Coronary artery (tissue), 2 donors: Measurements from ENCODE around the gene CAST.

Experiments used
- DNase-seq: peaks from one replicate; pipeline ENCODE4 v3.0.0-alpha.2; 2017; ENCODE audit warnings: low spot score
- H3K27ac ChIP-seq, 2 donors: fragments of 200-600 bp; sonication (generic); one replicate each; pipeline ENCODE4 v1.5.1; 2016 to 2019
- H3K4me3 ChIP-seq: fragments of 200-600 bp; sonication (generic); 2 replicates; pipeline ENCODE4 v1.5.1; 2016; ENCODE audit warnings: mild to moderate bottlenecking, moderate library complexity
- TF ChIP-seq, protein P1 (sequence below): fragments of 200-600 bp; sonication (generic); IDR thresholded peaks from one replicate; pipeline ENCODE4 v1.5.1; 2019; ENCODE audit warnings: antibody characterized with exemption

CAST gene

DNA sequence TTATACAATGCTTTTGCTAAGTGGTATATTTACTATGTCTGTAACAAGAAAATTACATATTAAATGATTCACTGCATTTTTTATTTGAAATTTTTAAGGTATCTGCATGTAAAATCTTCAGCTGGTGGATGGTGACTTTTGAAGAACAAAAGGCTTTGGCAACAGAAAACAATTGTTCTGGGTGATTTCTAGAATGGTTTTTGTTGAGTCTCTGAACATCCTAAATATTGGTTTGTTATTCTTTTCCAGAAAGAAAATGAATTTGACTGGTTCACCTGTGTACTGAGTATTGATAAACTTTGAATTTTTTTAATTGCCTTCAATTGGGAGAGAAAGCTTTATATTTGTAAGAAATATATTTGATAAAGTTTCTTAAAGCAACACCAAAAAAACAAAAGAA is 110.4 kb downstream of the CAST start:
- DNase-seq = no peak
- Histone ChIP-seq H3K4me3 (no peak overlapping the region), H3K27ac (no peak overlapping the region)
- TF ChIP-seq, protein P1, sequence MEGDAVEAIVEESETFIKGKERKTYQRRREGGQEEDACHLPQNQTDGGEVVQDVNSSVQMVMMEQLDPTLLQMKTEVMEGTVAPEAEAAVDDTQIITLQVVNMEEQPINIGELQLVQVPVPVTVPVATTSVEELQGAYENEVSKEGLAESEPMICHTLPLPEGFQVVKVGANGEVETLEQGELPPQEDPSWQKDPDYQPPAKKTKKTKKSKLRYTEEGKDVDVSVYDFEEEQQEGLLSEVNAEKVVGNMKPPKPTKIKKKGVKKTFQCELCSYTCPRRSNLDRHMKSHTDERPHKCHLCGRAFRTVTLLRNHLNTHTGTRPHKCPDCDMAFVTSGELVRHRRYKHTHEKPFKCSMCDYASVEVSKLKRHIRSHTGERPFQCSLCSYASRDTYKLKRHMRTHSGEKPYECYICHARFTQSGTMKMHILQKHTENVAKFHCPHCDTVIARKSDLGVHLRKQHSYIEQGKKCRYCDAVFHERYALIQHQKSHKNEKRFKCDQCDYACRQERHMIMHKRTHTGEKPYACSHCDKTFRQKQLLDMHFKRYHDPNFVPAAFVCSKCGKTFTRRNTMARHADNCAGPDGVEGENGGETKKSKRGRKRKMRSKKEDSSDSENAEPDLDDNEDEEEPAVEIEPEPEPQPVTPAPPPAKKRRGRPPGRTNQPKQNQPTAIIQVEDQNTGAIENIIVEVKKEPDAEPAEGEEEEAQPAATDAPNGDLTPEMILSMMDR = no peak

DNA sequence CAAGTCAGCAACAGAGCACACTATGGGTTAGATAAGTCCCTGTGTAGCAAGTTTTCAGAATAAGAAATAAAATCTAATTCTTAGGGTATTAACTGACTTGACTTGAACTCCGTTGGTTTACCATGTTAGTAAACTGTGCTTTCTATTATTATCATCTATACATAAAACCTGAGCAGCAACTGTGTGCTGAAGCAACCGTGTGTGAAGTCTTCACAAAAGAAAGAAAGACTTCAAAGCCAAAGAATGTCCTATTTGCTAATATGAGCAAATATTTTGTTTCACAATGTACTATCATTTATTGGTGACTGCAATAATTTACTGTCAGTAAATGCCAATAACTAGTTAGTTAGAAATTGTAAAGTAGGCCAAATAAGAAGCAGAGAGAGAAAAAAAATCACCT is 112.9 kb downstream of the CAST start:
- TF ChIP-seq, protein P1 = no peak
- DNase-seq = no peak
- no peak overlapping the region for H3K27ac ChIP-seq
- no peak overlapping the region for H3K4me3 ChIP-seq

- no peak overlapping the region for H3K27ac ChIP-seq
- H3K4me3 ChIP-seq = no peak overlapping the region
- TF ChIP-seq, protein P1 = no peak
- DNase-seq = no peak
Observed at GRCh38 chr5:96775689-96776088, 113.5 kb downstream of the CAST start.

DNA sequence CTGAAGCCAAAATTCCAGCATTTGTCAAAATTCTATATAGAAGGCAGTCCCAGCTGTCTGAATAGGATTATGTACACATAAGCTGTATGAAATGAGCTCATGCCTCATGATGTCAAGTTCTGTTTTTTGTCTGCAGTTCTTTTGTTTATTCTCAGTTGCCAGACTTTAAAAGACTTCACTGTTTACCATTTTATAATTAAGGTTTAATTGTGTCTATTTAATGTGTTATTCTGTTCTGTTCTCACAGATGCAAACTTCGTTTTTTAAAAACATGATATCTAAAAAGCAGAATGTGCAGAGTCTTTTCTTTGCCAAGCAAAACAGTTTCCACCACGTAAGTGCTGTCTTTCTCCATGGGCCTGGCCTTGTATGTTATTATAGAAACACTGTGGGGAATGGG is 114.4 kb downstream of the CAST start:
- no peak for DNase-seq
- H3K4me3 ChIP-seq = no peak overlapping the region
- TF ChIP-seq, protein P1 = no peak
- H3K27ac ChIP-seq = no peak overlapping the region

DNA sequence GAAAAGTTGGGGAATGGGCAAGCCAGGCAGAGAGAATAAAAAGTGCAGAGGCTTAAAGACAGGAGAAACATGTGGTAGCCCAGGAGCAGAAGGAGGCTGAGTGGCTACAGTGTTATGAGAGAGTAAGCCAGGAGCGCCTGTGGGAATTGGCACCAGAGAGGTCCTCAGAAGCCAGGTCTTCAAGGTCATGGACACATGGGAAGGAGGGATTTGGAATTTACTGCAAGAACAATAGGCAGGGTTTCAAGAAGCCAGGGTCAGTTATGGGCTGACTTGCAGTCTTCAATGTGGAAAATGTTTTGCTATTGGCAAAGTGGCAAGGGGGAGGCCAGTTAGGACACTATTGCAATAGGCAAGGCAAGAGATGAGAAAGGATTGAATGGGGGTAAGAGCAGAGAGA is 116.2 kb downstream of the CAST start:
- TF ChIP-seq, protein P1 = no peak
- Histone ChIP-seq H3K27ac (no peak overlapping the region), H3K4me3 (no peak overlapping the region)
- DNase-seq = no peak

- no peak for DNase-seq
- H3K4me3 ChIP-seq = no peak overlapping the region
- TF ChIP-seq, protein P1 = no peak
- peak overlapping the region in 1 of 2 donors; percentile 68 for H3K27ac ChIP-seq
Observed at GRCh38 chr5:96780626-96781025, 118.5 kb downstream of the CAST start.

DNA sequence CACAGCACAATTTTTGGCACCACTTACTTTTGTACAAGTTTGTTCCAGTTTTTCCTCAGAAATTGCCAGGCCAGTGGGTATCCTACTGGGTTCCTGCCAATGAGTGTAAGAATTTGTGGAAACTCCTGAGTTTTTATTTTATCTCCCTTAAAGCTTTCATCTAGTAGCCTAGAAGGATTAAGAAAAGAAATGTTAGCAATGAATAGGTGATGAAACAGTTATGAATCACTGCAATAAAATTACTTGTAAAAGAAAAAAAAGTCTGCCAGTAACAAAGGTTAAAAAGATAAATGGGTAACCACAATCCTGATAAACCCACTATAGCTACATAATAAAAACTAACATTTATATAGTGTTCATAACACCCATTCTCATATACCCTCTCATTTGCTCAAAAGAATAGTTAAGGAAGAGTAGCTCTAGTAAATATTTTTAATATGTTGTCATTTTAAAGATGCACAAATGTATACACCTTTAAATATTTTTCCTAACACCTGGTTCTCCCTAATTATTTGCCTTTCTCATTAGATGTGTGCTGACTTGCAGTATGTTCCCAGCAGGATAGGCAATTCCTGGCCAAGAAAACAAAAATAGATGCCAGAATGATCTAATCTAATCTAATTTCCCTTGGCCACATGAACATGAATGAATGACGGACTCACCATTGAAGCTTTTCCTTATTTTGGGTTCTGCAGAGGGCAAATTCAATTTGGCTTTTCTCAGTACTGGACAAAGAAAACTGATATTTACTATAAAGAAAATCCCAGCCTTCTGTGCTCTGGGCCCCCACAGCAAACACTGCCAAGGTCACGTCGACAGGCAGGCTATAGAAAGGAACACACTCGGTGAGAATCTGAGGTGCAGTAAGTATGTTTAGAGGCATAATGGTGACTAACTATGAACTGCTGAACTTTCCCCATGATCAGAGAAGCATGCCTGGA is 119.1 kb downstream of the CAST start:
- Histone ChIP-seq H3K27ac (peak overlapping the region in 1 of 2 donors; percentile 68), H3K4me3 (no peak overlapping the region)
- TF ChIP-seq, protein P1 = no peak
- DNase-seq = no peak
